ENCODE results near the gene GP1BB.

The GP1BB gene

DNA sequence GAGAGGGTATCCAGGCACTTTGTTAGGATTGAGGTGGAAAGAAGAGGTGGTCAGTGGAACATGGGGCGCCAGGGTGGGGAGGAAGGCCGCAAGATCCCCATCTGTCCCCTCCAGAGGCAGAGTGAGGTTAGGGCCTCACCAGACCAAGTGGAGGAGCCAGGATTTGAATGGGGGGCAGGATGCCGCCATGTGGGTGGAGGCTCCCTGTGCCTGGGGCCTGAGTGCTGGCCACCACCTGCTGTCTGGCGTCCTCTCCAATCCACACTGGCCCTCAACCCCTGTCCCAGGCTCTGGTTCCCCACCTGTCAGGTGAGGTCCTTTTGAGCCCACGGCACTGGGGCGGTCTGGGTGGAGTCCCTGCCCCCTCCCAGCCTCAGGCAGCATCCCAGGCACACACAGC, 19.7 kb downstream of the GP1BB start:
- H3K4me1 ChIP-seq (ENCODE audit: insufficient read depth, low read length): peaks cover 15% of the 10 kb centered on the region; the same call in 1 of the 2 replicates
- H3K9me3 ChIP-seq (ENCODE audit: control insufficient read depth, insufficient read depth, low read length): no peaks in the 10 kb centered on the region
- no peak overlapping the region for H3K9ac ChIP-seq (ENCODE audit: low read depth, low read length)
- no peaks in the 10 kb centered on the region for H3K36me3 ChIP-seq (ENCODE audit: insufficient read depth, low read length)

DNA sequence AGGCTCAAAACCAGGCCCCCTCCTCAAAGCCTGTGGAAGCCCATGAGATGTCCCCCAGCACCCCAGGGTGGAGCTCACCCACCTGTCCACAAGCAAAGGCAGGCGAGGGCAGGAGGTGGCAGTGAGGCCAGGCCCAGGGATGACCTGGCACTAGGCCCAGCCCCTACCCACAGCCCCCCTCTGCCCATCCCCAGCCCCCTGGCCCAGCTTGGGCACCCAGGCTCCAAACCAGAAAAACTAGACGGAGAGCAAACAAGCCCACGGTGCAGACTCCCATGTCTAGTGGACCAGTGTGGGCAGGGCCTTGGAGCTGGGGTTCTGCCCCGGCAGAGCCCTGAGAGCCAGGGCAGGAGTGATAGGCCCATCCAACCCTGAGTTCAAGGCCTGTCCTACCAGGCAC, 20.3 kb downstream of the GP1BB start:
- no peaks in the 10 kb centered on the region for H3K9me3 ChIP-seq (ENCODE audit: control insufficient read depth, insufficient read depth, low read length)
- peaks cover 10% of the 10 kb centered on the region; the same call in 1 of the 2 replicates for H3K4me1 ChIP-seq (ENCODE audit: insufficient read depth, low read length)
- no peak overlapping the region for H3K9ac ChIP-seq (ENCODE audit: low read depth, low read length)
- no peaks in the 10 kb centered on the region for H3K36me3 ChIP-seq (ENCODE audit: insufficient read depth, low read length)

GRCh38 chr22:19744350-19745006, 21.1 kb downstream of the GP1BB start:
- no peak overlapping the region for H3K9ac ChIP-seq (ENCODE audit: low read depth, low read length)
- no peaks in the 10 kb centered on the region for H3K36me3 ChIP-seq (ENCODE audit: insufficient read depth, low read length)
- peaks cover 7% of the 10 kb centered on the region; the same call in 1 of the 2 replicates for H3K4me1 ChIP-seq (ENCODE audit: insufficient read depth, low read length)
- H3K9me3 ChIP-seq (ENCODE audit: control insufficient read depth, insufficient read depth, low read length): no peaks in the 10 kb centered on the region

DNA sequence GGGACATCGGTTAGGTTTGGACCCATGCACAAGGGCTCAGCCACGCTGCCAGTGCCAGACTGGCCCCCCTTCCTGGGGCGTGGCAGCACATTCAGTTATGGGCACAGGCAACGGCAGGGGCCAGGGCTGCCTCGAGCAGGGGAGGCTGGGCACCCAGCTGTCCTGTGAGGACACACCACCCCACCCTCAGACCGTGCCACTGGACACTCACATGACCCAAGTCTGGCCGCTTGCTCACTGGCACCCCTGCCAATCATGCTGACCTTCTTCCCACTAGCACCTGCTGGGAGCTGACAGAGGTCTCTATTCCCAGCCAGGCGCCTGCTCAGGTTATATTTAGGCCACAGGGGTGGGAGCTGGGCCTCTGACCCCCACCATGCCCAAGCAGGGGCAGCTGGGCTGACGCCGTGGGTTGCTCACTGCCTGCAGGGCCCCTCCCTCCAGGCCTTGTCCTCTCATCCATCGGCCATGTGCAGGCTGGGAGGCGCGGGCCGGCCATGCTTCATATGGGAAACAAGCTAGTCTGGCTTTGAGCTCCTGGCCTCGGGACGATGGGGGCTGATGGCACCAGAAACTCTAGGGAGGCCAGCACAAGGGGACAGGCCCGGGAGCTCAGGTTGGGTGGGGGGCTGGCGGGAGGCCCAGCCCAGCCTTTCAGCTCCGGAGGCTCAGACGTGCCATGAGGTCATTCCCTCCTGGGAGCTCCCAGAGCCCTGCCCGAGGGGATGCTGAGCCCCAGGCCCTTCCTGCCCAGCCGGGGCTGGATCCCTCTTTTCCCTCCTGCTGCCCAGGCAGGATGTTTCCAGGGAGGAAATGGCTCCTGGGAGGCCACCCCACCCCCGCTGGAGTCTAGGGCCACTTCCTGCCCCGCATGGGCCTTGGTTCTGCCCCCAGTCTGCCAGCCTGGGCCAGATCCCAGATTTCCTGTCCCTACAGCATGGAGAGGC, 22.1 kb downstream of the GP1BB start:
- Histone ChIP-seq H3K9me3 (ENCODE audit: control insufficient read depth, insufficient read depth, low read length) (no peaks in the 10 kb centered on the region), H3K4me1 (ENCODE audit: insufficient read depth, low read length) (peaks cover 7% of the 10 kb centered on the region; the same call in 1 of the 2 replicates), H3K9ac (ENCODE audit: low read depth, low read length) (no peak overlapping the region), H3K36me3 (ENCODE audit: insufficient read depth, low read length) (no peaks in the 10 kb centered on the region)

DNA sequence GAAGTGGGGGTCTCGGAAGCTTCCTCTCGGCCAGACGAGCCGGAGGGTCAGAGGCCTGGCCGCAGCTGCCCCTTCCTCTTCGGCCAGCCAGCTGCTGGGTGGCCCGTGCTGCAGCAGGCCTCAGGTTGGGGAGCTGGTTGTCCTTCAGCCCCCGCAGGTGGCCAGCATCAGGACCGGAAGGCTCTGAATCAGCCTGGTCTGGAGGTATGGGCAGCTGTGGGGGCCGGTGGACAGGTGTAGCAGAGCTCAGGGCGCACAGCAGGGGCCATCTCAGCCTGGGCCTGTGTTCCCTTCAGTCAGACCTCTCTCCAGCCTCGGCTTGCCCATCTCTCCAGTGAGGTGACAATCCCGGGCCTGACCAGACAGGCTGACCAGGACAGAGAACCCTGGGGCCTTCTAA, 23.4 kb downstream of the GP1BB start:
- Histone ChIP-seq H3K9me3 (ENCODE audit: control insufficient read depth, insufficient read depth, low read length) (no peaks in the 10 kb centered on the region), H3K9ac (ENCODE audit: low read depth, low read length) (no peak overlapping the region), H3K4me1 (ENCODE audit: insufficient read depth, low read length) (peaks cover 7% of the 10 kb centered on the region; the same call in 1 of the 2 replicates), H3K36me3 (ENCODE audit: insufficient read depth, low read length) (no peaks in the 10 kb centered on the region)

DNA sequence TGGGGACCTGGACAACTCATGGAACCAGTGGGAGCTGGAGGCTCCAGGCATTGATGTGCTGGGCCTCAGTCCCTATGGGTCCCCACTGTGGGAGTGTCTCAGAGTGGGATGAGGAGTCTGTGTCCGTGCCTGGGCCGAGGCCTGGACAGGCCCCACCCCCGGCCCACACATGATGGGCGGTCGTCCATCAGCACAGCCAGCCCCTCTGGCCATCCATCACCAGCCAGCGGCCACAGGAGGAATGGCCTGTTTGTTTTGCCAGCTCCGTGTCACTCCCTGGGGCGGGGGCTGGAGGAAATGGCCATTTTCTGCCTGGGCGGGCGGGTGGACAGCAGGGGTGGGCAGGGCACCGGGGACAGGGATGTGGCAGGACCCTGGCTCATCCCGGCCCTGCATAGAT, 24.2 kb downstream of the GP1BB start:
- H3K4me1 ChIP-seq (ENCODE audit: insufficient read depth, low read length): peaks cover 7% of the 10 kb centered on the region; the same call in 1 of the 2 replicates
- no peak overlapping the region for H3K9ac ChIP-seq (ENCODE audit: low read depth, low read length)

DNA sequence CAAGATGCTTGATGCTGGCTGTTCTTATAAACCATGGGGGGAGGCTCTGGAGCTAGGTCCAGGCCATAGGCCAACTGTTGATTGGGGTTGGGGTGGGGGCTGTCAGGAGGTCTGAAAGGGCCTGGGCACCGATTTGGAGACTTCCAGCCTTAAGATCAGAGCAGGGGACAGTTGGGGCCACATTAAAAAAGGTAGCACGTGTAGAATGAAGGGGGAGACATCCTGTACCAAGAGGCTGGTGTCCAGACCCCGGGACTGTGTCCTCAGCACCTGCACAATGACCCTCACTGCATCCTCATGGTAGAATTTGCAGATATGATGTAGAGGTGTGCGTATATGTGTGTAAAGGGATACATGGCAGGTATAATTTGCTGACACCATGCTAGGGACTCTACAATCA, 24.8 kb downstream of the GP1BB start:
- Histone ChIP-seq H3K36me3 (ENCODE audit: insufficient read depth, low read length) (no peaks in the 10 kb centered on the region), H3K4me1 (ENCODE audit: insufficient read depth, low read length) (peaks cover 7% of the 10 kb centered on the region; the same call in 1 of the 2 replicates), H3K9ac (ENCODE audit: low read depth, low read length) (no peak overlapping the region), H3K9me3 (ENCODE audit: control insufficient read depth, insufficient read depth, low read length) (no peaks in the 10 kb centered on the region)

More for the DNA sequence above, 24.2 kb downstream of the GP1BB start:
- H3K9me3 ChIP-seq (ENCODE audit: control insufficient read depth, insufficient read depth, low read length): no peaks in the 10 kb centered on the region
- no peaks in the 10 kb centered on the region for H3K36me3 ChIP-seq (ENCODE audit: insufficient read depth, low read length)

DNA sequence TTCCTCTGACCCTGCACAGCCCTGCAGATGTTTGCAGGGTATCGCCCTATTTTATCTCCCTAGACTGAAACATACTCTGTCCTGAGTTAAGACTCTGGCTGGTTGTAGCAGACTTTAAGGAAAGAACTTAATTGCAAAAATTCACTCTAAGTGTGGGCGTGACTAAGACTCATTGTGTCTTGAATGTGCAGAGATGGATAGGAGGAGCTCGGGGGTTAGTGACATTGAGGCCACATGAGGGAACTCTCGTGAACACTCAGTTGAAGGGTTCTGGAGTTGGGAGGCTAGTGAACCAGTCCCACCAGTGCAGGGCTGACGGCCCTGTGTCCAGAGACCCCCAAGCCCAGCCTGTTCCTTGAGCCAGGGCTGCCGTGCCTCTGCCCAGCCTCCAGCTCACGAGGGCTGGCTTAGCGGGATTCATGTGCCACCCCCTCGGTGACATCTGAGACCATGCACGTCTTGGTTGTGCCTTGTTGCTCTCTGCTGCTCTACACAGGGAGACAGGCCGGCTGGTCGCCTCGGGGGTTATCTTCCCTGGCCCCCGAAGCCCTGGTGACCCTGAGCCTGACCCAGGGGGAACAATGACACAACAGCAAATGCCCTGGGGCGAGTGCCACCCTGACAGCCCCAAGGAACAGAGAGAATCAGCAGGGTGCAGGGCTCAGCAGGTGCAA, 25.8 kb downstream of the GP1BB start:
- no peaks in the 10 kb centered on the region for H3K9me3 ChIP-seq (ENCODE audit: control insufficient read depth, insufficient read depth, low read length)
- H3K9ac ChIP-seq (ENCODE audit: low read depth, low read length): no peak overlapping the region
- H3K4me1 ChIP-seq (ENCODE audit: insufficient read depth, low read length): peaks cover 7% of the 10 kb centered on the region; the same call in 1 of the 2 replicates
- H3K36me3 ChIP-seq (ENCODE audit: insufficient read depth, low read length): no peaks in the 10 kb centered on the region

GRCh38 chr22:19749876-19750275, 26.5 kb downstream of the GP1BB start:
- no peaks in the 10 kb centered on the region for H3K36me3 ChIP-seq (ENCODE audit: insufficient read depth, low read length)
- H3K4me1 ChIP-seq (ENCODE audit: insufficient read depth, low read length): peaks cover 7% of the 10 kb centered on the region; the same call in 1 of the 2 replicates
- no peak overlapping the region for H3K9ac ChIP-seq (ENCODE audit: low read depth, low read length)
- H3K9me3 ChIP-seq (ENCODE audit: control insufficient read depth, insufficient read depth, low read length): no peaks in the 10 kb centered on the region

DNA sequence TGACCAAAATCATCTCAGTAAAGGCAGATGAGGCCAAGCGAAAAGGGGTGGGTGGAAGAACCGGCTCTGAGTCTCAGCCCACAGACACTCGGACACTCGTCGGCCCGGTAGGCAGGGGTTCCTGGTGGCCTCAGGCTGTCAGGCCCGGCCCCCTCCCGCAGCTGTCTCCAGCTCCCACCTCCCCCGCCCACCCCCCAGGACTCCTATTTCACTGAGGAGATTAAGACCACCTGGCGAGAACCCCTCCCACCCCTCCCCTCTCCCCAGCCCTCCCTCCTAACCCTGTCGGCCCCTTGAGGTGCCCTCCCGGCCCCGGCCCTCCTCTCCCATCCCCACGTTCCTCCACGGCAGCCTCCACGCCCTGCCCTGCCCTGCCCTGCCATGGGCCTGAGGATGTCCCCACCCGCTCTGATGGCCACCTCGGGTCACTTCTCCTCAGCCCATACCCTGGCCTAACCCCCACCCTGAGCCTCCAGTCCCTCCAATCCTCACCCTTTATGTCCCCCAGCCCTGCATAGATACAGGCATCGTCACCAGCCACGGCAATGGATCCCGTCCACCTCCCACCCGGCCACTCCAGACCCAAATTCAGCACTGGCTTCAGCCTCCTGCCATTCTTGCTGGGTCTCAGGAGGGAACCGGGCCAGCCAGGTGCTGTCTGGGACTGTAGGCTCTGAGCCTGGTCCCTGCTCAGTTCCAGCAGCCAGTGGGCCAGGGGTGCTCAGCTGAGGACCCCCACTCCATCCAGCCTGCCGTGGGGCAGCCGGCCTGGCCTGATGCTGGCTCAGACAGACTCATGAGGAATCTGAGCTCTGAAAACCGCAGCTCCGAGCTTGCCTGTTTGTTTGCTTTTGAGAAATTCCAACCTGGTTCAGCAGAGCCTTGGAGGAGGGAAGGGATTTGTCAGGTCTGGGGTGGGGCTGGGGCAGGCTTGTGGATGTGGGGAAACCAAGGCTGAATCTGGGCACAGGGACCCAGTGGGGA, 27.5 kb downstream of the GP1BB start:
- no peaks in the 10 kb centered on the region for H3K9me3 ChIP-seq (ENCODE audit: control insufficient read depth, insufficient read depth, low read length)
- H3K36me3 ChIP-seq (ENCODE audit: insufficient read depth, low read length): no peaks in the 10 kb centered on the region
- no peak overlapping the region for H3K9ac ChIP-seq (ENCODE audit: low read depth, low read length)
- peaks cover 3% of the 10 kb centered on the region; the same call in 1 of the 2 replicates for H3K4me1 ChIP-seq (ENCODE audit: insufficient read depth, low read length)

GRCh38 chr22:19751497-19752245, 28.3 kb downstream of the GP1BB start:
- no peaks in the 10 kb centered on the region; the same call in 1 of the 2 replicates for H3K4me1 ChIP-seq (ENCODE audit: insufficient read depth, low read length)
- no peaks in the 10 kb centered on the region for H3K9me3 ChIP-seq (ENCODE audit: control insufficient read depth, insufficient read depth, low read length)
- H3K9ac ChIP-seq (ENCODE audit: low read depth, low read length): no peak overlapping the region
- H3K36me3 ChIP-seq (ENCODE audit: insufficient read depth, low read length): no peaks in the 10 kb centered on the region

GRCh38 chr22:19753090-19753842, 29.9 kb downstream of the GP1BB start:
- H3K4me1 ChIP-seq (ENCODE audit: insufficient read depth, low read length): no peaks in the 10 kb centered on the region; the same call in 1 of the 2 replicates
- H3K9ac ChIP-seq (ENCODE audit: low read depth, low read length): no peak overlapping the region
- H3K36me3 ChIP-seq (ENCODE audit: insufficient read depth, low read length): no peaks in the 10 kb centered on the region
- no peaks in the 10 kb centered on the region for H3K9me3 ChIP-seq (ENCODE audit: control insufficient read depth, insufficient read depth, low read length)
